Activated naive CD8-positive, alpha-beta T cell treated with anti-CD3 and anti-CD28 coated beads, Interleukin-2, amount 50 U/mL, for 24 hours (primary cell): ENCODE results near the gene NPHP4.

Experiments
- ATAC-seq: fragments of 150-1000 bp; cut with Tn5 transposase; one replicate; pipeline ENCODE4 v1.10.0; 2021
- DNase-seq: peaks from one replicate; pipeline ENCODE4 v3.0.0; 2021
- H3K27ac Mint-ChIP-seq: one replicate; pipeline ENCODE4 v1.8.0; 2021; ENCODE audit warnings: mild to moderate bottlenecking, mixed read lengths
- H3K27me3 Mint-ChIP-seq: one replicate; pipeline ENCODE4 v1.8.0; 2021; ENCODE audit warnings: mixed read lengths
- H3K36me3 Mint-ChIP-seq: one replicate; pipeline ENCODE4 v1.8.0; 2021; ENCODE audit warnings: low read depth, mixed read lengths
- H3K4me1 Mint-ChIP-seq: one replicate; pipeline ENCODE4 v1.8.0; 2021; ENCODE audit warnings: mixed read lengths
- H3K4me3 Mint-ChIP-seq: one replicate; pipeline ENCODE4 v1.8.0; 2021; ENCODE audit warnings: mild to moderate bottlenecking, moderate library complexity, mixed read lengths
- H3K9me3 Mint-ChIP-seq: one replicate; pipeline ENCODE4 v1.8.0; 2021; ENCODE audit warnings: mixed read lengths

NPHP4 gene

GRCh38 chr1:5826601-5827000 lies 165.6 kb downstream of the NPHP4 start:
- no peak overlapping the region for H3K27ac Mint-ChIP-seq
- no peaks in the 10 kb centered on the region for H3K9me3 Mint-ChIP-seq
- peaks cover 3% of the 10 kb centered on the region for H3K27me3 Mint-ChIP-seq
- H3K4me3 Mint-ChIP-seq = no peak overlapping the region
- H3K36me3 Mint-ChIP-seq = no peaks in the 10 kb centered on the region
- ATAC-seq = no peak
- no peak for DNase-seq
- no peaks in the 10 kb centered on the region for H3K4me1 Mint-ChIP-seq

GRCh38 chr1:5822726-5823125 lies 169.5 kb downstream of the NPHP4 start:
- Mint-ChIP-seq H3K36me3 (no peaks in the 10 kb centered on the region), H3K4me3 (no peak overlapping the region), H3K27ac (no peak overlapping the region), H3K27me3 (peaks cover 9% of the 10 kb centered on the region), H3K9me3 (peaks cover 4% of the 10 kb centered on the region), H3K4me1 (no peaks in the 10 kb centered on the region)
- ATAC-seq (no peak), DNase-seq (no peak)

- ATAC-seq = no peak
- peaks cover 9% of the 10 kb centered on the region for H3K27me3 Mint-ChIP-seq
- no peak overlapping the region for H3K4me3 Mint-ChIP-seq
- no peak overlapping the region for H3K27ac Mint-ChIP-seq
- peaks cover 4% of the 10 kb centered on the region for H3K9me3 Mint-ChIP-seq
- H3K4me1 Mint-ChIP-seq = no peaks in the 10 kb centered on the region
- H3K36me3 Mint-ChIP-seq = no peaks in the 10 kb centered on the region
- DNase-seq = no peak
Observed at GRCh38 chr1:5822266-5822665, 170.0 kb downstream of the NPHP4 start.

- H3K9me3 Mint-ChIP-seq = peaks cover 4% of the 10 kb centered on the region
- H3K4me1 Mint-ChIP-seq = no peaks in the 10 kb centered on the region
- DNase-seq = no peak
- H3K27me3 Mint-ChIP-seq = peaks cover 9% of the 10 kb centered on the region
- H3K36me3 Mint-ChIP-seq = no peaks in the 10 kb centered on the region
- H3K4me3 Mint-ChIP-seq = no peak overlapping the region
- no peak overlapping the region for H3K27ac Mint-ChIP-seq
- ATAC-seq = no peak
Observed at GRCh38 chr1:5821540-5822176, 170.6 kb downstream of the NPHP4 start.

GRCh38 chr1:5820026-5820421 lies 172.2 kb downstream of the NPHP4 start:
- H3K9me3 Mint-ChIP-seq = peaks cover 4% of the 10 kb centered on the region
- no peak overlapping the region for H3K27ac Mint-ChIP-seq
- DNase-seq = no peak
- no peak for ATAC-seq
- no peaks in the 10 kb centered on the region for H3K4me1 Mint-ChIP-seq
- H3K36me3 Mint-ChIP-seq = no peaks in the 10 kb centered on the region
- peaks cover 9% of the 10 kb centered on the region for H3K27me3 Mint-ChIP-seq
- H3K4me3 Mint-ChIP-seq = no peak overlapping the region

GRCh38 chr1:5819391-5820025 lies 172.7 kb downstream of the NPHP4 start:
- Mint-ChIP-seq H3K4me1 (no peaks in the 10 kb centered on the region), H3K36me3 (no peaks in the 10 kb centered on the region), H3K27ac (no peak overlapping the region), H3K4me3 (no peak overlapping the region), H3K27me3 (peaks cover 11% of the 10 kb centered on the region), H3K9me3 (peaks cover 4% of the 10 kb centered on the region)
- DNase-seq (no peak), ATAC-seq (no peak)

- H3K27ac Mint-ChIP-seq = no peak overlapping the region
- DNase-seq (no peak), ATAC-seq (no peak)
- no peaks in the 10 kb centered on the region for H3K36me3 Mint-ChIP-seq
- peaks cover 4% of the 10 kb centered on the region for H3K9me3 Mint-ChIP-seq
- H3K4me1 Mint-ChIP-seq = no peaks in the 10 kb centered on the region
- no peak overlapping the region for H3K4me3 Mint-ChIP-seq
- H3K27me3 Mint-ChIP-seq = peaks cover 10% of the 10 kb centered on the region
Observed at GRCh38 chr1:5818755-5819154, 173.5 kb downstream of the NPHP4 start.

GRCh38 chr1:5815716-5816115 lies 176.5 kb downstream of the NPHP4 start:
- Mint-ChIP-seq H3K27ac (no peak overlapping the region), H3K4me1 (no peaks in the 10 kb centered on the region), H3K27me3 (peaks cover 14% of the 10 kb centered on the region), H3K36me3 (no peaks in the 10 kb centered on the region), H3K9me3 (peaks cover 4% of the 10 kb centered on the region), H3K4me3 (no peak overlapping the region)
- ATAC-seq (no peak), DNase-seq (no peak)

- peaks cover 14% of the 10 kb centered on the region for H3K27me3 Mint-ChIP-seq
- H3K27ac Mint-ChIP-seq = no peak overlapping the region
- no peak for ATAC-seq
- peaks cover 4% of the 10 kb centered on the region for H3K9me3 Mint-ChIP-seq
- no peak for DNase-seq
- H3K4me1 Mint-ChIP-seq = no peaks in the 10 kb centered on the region
- no peak overlapping the region for H3K4me3 Mint-ChIP-seq
- no peaks in the 10 kb centered on the region for H3K36me3 Mint-ChIP-seq
Observed at GRCh38 chr1:5815211-5815610, 177.0 kb downstream of the NPHP4 start.

GRCh38 chr1:5814046-5814619 lies 178.1 kb downstream of the NPHP4 start:
- Mint-ChIP-seq H3K27ac (no peak overlapping the region), H3K9me3 (peaks cover 4% of the 10 kb centered on the region), H3K36me3 (no peaks in the 10 kb centered on the region), H3K4me1 (no peaks in the 10 kb centered on the region), H3K4me3 (no peak overlapping the region), H3K27me3 (peaks cover 14% of the 10 kb centered on the region)
- ATAC-seq (no peak), DNase-seq (no peak)

- H3K9me3 Mint-ChIP-seq = peaks cover under 1% of the 10 kb centered on the region
- DNase-seq = no peak
- H3K27ac Mint-ChIP-seq = no peak overlapping the region
- peaks cover 10% of the 10 kb centered on the region for H3K27me3 Mint-ChIP-seq
- no peak for ATAC-seq
- no peaks in the 10 kb centered on the region for H3K4me1 Mint-ChIP-seq
- H3K4me3 Mint-ChIP-seq = no peak overlapping the region
- H3K36me3 Mint-ChIP-seq = no peaks in the 10 kb centered on the region
Observed at GRCh38 chr1:5813480-5813879, 178.7 kb downstream of the NPHP4 start.
